HG02642 (cell line): ENCODE measurements around the gene SLC2A9.

Experiments
- ATAC-seq: cut with Tn5 transposase; IDR thresholded peaks from one replicate; pipeline ENCODE4 v1.9.1; 2021; ENCODE audit warnings: mild to moderate bottlenecking; ENCODE audit not compliant: unreplicated experiment, poor library complexity

SLC2A9 gene

GRCh38 chr4:10020871-10021652 is at the start of gene SLC2A9:
SLC2A9 (minus strand) TSS chr4:10021497; CDS start chr4:10021429, 68 bp downstream.
- ATAC-seq, result no peak

GRCh38 chr4:10069075-10069642 is 47.9 kb upstream of the SLC2A9 start:
- no peak for ATAC-seq

GRCh38 chr4:10066670-10067651 is 45.7 kb upstream of the SLC2A9 start:
- ATAC-seq, result no peak

GRCh38 chr4:10066206-10066605 is 44.9 kb upstream of the SLC2A9 start:
- no peak for ATAC-seq

- no peak for ATAC-seq
Measured at GRCh38 chr4:10063544-10064300, 42.4 kb upstream of the SLC2A9 start.

GRCh38 chr4:10061650-10062415 is 40.5 kb upstream of the SLC2A9 start:
- no peak for ATAC-seq

GRCh38 chr4:10058371-10058770 is 37.1 kb upstream of the SLC2A9 start:
- no peak for ATAC-seq

GRCh38 chr4:10057023-10057395 is 35.7 kb upstream of the SLC2A9 start:
- ATAC-seq, result no peak

- no peak for ATAC-seq
Measured at GRCh38 chr4:10056334-10057022, 35.2 kb upstream of the SLC2A9 start.

GRCh38 chr4:10055871-10056270 is 34.6 kb upstream of the SLC2A9 start:
- no peak for ATAC-seq

- ATAC-seq, result no peak
Measured at GRCh38 chr4:10054571-10055041, 33.3 kb upstream of the SLC2A9 start.

GRCh38 chr4:10053635-10054453 is 32.5 kb upstream of the SLC2A9 start:
- no peak for ATAC-seq

GRCh38 chr4:10051517-10052135 is 30.3 kb upstream of the SLC2A9 start:
- no peak for ATAC-seq

- no peak for ATAC-seq
Measured at GRCh38 chr4:10050721-10051120, 29.4 kb upstream of the SLC2A9 start.

- no peak for ATAC-seq
Measured at GRCh38 chr4:10050261-10050661, 29.0 kb upstream of the SLC2A9 start.

GRCh38 chr4:10048941-10049697 is 27.8 kb upstream of the SLC2A9 start:
- no peak for ATAC-seq

GRCh38 chr4:10047967-10048366 is 26.7 kb upstream of the SLC2A9 start:
- no peak for ATAC-seq
